Stimulated activated CD4-positive, alpha-beta T cell treated with anti-CD3 and anti-CD28 coated beads, Interleukin-15, amount 100 ng/mL, for 24 hours (primary cell): Measurements from ENCODE around the gene CCDC200.
"Not testable (repeated sequence)": the region's sequence is repeated elsewhere in the genome, so short reads cannot be mapped to it uniquely, and the experiment has no call there.

Source experiments
- DNase-seq: peaks from one replicate; pipeline ENCODE4 v3.0.0-alpha.2; 2020

CCDC200 gene

DNA sequence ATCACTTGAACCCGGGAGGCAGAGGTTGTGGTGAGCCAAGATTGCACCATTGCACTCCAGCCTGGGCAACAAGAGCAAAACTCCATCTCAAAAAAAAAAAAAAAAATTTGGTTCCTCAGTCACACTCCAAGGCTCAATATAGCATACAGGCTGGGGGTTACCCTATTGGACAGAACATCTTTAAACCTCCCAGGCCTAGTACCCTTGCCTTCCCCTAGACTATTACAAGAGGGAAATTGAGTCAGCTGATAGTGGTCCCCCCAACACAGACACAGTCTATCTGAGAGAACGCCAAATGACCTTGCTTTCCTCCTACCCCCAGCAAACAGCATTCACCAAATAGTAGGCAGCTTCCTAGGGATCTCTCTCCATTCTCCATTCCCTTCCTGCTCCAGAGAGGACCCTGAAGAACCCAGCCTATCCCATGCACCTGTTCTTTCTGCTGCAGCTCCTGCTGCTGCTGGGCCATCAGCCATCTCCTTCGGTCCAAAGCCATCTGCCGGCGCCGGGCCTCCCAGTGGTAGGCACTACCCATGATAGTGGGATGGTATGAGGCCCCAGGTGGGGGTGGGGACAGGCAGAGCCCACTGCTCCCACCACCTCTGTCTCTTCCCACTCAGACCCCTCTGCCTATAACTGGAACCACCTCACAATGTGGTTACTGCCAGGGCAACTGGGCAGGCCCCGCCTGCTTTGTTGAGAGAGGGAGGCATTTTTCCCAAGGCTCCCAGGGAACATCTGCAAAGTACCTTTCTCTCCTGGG, at the start of gene CCDC200:
Gene CCDC200 (minus strand): TSS at position 604 of the 763 bp plus-strand sequence. CDS start 69 bp downstream, at position 535.
- not testable (repeated sequence) for DNase-seq

DNA sequence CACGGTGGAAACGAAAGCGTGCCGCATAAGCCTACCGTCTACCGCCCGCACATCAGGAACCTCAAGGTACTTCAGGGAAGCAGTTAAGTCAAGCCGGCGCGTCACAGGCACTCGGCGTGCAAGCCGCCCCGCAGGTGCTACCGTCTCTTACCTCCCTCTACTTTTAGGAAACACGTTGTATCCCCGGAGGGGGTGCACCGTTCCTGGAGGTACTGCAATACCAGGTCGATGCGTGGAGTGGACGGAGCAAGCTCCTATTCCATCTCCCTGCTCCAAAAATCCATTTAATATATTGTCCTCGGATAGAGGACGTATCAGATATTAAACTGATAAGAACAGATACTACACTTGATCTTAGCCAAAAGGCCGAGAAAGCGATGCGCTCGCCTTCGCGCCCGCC, 44.5 kb upstream of the CCDC200 start:
- DNase-seq, result not testable (repeated sequence)

DNA sequence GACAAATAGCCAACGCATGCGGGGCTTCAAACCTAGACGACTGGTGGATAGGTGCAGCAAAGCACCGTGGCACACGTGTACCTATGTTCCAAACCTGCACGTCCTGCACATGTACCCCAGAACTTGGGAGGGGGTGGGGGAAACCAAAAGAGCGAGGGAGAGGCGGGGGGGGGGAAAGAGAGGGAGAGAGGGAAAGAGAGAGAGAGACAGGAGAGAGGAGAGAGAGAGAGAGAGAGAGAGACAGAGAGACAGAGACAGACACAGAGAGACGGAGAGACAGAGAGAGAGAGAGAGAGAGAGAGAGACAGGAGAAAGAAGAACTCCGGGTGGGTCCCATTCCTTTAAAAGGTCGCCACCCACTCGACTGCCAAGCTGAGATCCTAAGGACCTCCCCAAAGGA, 44.1 kb upstream of the CCDC200 start:
- DNase-seq, result peak; percentile 2

DNA sequence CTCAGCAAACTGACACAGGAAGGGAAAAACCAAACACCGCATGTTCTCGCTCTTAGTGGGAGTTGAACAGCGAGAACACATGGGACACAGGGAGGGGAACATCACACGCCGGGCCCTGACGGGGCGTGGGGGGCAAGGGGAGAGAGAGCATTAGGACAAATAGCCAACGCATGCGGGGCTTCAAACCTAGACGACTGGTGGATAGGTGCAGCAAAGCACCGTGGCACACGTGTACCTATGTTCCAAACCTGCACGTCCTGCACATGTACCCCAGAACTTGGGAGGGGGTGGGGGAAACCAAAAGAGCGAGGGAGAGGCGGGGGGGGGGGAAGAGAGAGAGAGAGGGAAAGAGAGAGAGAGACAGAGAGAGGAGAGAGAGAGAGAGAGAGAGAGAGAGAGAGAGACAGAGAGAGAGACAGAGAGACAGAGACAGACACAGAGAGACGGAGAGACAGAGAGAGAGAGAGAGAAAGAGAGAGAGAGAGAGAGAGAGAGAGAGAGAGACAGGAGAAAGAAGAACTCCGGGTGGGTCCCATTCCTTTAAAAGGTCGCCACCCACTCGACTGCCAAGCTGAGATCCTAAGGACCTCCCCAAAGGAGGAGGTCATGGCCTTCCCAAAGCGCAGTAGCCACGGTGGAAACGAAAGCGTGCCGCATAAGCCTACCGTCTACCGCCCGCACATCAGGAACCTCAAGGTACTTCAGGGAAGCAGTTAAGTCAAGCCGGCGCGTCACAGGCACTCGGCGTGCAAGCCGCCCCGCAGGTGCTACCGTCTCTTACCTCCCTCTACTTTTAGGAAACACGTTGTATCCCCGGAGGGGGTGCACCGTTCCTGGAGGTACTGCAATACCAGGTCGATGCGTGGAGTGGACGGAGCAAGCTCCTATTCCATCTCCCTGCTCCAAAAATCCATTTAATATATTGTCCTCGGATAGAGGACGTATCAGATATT, 42.4 kb upstream of the CCDC200 start:
- not testable (repeated sequence) for DNase-seq

DNA sequence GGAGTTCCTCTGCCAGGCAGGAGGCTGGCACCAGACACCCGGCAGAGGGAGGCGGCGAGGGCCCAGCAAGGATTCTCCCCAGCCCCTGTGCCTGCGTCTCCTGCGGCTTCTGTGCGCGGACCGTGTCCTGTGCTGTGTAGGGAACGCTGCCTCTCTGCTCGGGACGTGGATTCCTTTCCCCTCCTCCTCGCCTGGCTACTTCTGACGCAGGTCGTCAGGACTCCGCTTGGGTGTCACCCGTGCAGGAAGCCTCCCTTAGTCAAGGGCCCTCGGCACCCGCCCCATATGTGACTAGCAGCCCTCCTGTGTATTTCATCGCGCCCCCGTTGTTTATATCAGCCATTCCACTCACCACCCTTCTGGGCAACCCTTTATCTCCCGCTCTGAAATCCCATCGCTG, 18.0 kb upstream of the CCDC200 start:
- DNase-seq, result not testable (repeated sequence)

DNA sequence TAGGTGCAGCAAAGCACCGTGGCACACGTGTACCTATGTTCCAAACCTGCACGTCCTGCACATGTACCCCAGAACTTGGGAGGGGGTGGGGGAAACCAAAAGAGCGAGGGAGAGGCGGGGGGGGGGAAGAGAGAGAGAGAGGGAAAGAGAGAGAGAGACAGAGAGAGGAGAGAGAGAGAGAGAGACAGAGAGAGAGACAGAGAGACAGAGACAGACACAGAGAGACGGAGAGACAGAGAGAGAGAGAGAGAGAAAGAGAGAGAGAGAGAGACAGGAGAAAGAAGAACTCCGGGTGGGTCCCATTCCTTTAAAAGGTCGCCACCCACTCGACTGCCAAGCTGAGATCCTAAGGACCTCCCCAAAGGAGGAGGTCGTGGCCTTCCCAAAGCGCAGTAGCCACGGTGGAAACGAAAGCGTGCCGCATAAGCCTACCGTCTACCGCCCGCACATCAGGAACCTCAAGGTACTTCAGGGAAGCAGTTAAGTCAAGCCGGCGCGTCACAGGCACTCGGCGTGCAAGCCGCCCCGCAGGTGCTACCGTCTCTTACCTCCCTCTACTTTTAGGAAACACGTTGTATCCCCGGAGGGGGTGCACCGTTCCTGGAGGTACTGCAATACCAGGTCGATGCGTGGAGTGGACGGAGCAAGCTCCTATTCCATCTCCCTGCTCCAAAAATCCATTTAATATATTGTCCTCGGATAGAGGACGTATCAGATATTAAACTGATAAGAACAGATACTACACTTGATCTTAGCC, 12.4 kb upstream of the CCDC200 start:
- not testable (repeated sequence) for DNase-seq

DNA sequence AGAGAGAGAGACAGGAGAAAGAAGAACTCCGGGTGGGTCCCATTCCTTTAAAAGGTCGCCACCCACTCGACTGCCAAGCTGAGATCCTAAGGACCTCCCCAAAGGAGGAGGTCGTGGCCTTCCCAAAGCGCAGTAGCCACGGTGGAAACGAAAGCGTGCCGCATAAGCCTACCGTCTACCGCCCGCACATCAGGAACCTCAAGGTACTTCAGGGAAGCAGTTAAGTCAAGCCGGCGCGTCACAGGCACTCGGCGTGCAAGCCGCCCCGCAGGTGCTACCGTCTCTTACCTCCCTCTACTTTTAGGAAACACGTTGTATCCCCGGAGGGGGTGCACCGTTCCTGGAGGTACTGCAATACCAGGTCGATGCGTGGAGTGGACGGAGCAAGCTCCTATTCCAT, 11.2 kb upstream of the CCDC200 start:
- DNase-seq, result not testable (repeated sequence)

DNA sequence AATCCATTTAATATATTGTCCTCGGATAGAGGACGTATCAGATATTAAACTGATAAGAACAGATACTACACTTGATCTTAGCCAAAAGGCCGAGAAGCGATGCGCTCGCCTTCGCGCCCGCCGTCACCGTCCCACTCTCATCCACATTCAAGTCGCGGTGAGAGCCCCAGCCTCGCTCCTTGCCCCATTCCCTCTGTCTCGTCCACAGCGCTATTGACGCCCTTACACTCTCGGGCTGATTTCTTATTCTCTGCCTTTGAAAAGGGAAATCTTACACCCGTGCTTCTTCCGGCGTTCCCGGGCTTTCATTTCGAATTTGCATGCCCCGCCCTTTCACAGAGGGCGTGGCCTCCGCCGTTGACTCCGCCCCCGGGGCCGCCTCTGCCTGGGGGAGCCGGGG, 5.5 kb upstream of the CCDC200 start, which contains the start of gene RNU2-1:
Gene RNU2-1 (minus strand): TSS at position 101 of the 400 bp plus-strand sequence.
- DNase-seq, result not testable (repeated sequence)

DNA sequence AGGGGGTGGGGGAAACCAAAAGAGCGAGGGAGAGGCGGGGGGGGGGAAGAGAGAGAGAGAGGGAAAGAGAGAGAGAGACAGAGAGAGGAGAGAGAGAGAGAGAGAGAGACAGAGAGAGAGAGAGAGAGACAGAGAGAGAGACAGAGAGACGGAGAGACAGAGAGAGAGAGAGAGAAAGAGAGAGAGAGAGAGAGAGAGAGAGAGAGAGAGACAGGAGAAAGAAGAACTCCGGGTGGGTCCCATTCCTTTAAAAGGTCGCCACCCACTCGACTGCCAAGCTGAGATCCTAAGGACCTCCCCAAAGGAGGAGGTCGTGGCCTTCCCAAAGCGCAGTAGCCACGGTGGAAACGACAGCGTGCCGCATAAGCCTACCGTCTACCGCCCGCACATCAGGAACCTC, 4.8 kb upstream of the CCDC200 start:
- not testable (repeated sequence) for DNase-seq

DNA sequence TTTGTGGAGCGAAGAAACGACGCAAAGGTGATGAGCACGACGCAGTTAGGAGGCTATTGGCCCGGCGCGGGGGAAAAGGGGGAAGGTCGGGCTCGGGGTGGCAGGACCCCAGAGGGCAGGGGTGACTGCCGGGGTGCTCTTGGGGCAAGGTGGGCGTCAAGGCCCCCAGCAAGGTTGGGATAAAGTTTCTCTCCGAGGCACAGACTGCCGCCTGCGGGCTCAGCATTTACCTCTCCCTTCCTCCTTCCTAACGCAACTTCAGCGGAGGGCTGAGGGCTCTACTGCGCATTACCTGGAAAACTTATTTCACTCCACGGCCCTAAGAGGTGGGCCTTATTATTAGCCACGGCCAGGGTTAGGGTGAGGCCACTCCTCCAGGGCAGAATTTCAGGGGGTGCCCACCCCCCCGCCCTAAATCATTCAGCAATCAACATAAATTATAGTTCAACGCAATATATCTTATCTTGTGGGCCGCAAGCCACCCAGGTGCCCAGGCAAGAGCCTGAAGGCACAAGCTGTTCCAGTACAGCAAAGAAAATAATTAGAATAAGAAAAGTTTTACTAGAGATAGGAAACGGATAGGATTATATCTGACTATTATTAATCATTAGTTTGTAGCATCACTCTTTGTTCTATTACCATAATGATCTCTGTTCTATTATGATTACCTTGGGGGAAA, 3.7 kb upstream of the CCDC200 start:
- DNase-seq, result peak; percentile 17

DNA sequence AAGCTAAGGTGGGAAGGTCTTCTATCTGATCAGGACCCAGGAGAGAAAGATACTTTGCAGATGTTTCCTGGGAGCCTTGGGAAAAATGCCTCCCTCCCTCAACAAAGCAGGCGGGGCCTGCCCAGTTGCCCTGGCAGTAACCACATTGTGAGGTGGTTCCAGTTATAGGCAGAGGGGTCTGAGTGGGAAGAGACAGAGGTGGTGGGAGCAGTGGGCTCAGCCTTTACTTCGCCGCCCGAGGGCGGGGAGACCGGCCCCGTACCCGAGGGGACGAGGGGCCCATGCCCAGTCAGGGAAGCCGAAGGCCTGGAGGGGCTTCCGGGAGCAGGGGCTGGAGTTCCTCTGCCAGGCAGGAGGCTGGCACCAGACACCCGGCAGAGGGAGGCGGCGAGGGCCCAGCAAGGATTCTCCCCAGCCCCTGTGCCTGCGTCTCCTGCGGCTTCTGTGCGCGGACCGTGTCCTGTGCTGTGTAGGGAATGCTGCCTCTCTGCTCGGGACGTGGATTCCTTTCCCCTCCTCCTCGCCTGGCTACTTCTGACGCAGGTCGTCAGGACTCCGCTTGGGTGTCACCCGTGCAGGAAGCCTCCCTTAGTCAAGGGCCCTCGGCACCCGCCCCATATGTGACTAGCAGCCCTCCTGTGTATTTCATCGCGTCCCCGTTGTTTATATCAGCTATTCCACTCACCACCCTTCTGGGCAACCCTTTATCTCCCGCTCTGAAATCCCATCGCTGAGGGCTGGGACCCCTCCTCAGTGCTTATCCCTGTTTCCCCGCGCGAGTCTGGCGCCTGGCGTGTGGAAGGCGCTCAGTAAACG, 3.0 kb upstream of the CCDC200 start:
- DNase-seq, result not testable (repeated sequence)

DNA sequence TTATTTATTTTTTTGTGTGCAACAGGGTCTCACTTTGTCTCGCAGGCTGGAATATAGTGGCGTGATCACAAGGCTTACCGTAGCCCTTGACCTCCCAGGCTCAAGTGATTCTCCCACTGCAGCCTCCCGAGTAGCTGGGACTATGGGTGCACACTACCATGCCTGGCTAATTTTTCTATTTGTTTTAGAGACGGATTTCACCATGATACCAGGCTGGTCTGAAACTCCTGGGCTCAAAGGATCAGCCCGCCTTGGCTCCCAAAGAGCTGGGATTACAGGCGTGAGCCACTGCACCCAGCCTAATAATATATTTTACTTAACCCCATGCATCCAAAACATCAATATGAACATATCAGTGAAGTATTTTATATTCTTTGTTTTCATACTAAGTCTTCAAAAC, 2.0 kb downstream of the CCDC200 start:
- no peak for DNase-seq

DNA sequence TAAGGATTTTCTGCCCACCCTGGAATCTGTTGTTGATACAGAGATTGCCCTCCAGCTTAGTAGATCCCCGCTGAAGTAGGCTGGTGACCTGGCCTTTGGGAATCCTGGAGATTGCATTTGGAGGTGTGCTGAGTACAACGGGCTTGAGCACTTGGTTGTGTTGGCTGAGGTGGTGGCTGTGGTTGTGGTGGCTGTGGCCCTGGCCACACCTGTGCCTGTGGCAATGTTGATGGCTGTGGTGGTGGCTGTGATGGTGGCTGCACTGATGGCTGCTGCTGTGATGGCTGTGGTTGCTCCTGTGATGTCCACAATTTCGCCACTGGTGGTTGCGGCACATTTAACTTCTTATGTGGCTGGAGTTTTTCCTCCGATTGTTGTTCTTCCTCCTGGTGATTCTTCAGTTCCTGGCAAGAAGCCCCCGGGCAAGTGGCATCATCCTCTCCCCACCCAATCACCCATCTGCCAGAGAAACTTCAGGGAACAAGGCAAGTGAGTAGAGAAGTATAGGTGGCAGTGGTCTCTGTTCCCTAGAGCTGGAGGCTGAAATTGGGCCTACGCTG, 4.2 kb downstream of the CCDC200 start:
- DNase-seq, result no peak

DNA sequence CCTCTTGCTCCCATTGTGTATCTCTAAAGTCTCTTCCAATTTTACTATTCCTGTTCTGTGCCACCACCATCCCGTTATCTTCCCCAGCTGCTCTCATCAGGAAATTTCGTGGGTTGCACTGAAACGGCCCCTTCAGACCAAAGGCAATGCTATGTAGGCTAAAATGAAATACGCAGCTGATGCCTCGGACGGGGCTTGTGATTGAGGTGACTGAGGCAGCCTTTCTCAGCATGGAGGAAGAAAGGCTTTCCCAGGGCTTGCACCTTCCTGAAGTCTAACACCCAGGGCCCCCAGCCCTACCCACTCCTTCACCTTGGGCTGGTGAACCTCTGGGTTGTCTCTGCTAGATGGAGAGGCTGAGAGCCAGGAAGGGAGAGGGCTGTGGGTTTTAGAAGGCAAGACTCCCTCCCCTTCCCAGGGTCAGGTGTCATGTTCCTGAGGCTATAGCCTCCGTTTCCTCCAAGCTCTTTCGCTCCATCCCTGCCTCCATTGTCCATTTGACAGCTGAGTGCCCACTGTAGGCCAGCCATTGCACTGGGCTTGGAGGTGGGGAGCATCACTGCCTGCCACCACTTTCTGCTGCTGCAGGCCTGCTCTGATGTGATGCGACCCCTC, 7.8 kb downstream of the CCDC200 start:
- DNase-seq, result no peak

DNA sequence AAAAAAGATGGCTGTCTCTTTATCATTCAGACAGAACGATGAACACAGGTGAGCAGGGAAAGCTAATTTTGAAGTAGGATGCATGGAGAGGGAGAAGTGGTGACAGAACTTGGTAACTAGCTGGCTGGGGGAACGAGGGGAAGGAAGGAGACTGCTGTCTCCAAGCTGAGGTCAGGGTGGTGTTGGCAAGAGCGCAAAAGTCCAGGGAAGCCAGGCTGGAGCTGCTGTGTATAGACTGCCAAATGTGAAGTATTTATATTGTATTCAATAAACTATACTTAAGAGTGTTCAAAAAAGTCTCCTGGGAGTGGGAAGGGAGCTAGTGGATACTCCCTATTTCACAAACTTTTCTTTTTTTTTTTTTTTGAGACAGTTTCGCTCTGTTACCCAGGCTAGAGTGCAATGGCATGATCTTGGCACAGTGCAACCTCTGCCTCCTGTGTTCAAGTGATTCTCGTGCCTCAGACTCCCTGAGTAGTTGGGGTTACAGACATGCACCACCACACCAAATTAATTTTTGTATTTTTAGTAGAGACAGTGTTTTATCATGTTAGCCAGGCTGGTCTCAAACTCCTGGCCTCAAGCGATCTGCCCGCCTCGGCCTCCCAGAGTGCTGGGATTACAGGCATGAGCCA, 8.6 kb downstream of the CCDC200 start:
- DNase-seq, result no peak

DNA sequence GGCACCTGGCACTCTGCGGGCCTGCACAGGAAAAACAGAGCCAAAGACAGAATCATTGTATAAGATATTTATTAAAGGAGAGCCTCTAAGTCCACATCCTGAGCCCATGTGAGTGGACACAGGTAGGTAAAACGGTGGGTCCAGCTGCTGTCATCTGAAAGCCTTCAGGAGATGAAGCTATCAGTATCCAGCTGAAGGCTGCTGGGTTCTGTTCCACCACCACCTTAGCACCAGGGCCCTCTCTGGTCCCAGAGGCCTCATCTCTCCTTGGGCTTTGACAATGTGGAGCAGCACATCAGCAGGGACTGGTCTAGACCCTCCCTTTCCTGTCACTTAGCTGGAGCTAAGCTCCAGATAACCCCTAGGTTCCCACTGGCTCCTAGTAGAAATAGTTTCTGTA, 9.4 kb downstream of the CCDC200 start:
- no peak for DNase-seq

DNA sequence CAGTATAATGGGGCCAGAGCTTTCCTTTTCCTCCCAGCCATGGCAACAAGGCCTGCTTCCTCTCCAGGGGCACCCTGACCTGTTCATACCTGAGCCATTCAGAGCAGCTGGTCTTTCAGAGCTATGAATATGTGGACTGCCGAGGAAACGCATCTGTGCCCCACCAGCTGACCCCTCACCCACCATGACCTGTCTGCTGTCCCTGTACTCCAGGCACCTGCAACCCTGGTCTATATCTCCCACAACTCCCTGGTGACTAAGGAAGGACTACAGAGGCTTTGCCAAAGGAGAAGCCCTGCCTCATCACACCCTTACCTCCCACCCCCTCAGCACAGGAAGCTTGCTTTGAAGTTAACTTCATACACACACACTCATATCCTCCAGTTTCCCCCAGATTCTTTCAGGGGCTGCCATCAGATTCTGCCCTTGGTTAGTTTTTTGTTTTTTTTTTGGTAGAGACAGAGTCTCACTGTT, 10.8 kb downstream of the CCDC200 start:
- peak; percentile 39 for DNase-seq

DNA sequence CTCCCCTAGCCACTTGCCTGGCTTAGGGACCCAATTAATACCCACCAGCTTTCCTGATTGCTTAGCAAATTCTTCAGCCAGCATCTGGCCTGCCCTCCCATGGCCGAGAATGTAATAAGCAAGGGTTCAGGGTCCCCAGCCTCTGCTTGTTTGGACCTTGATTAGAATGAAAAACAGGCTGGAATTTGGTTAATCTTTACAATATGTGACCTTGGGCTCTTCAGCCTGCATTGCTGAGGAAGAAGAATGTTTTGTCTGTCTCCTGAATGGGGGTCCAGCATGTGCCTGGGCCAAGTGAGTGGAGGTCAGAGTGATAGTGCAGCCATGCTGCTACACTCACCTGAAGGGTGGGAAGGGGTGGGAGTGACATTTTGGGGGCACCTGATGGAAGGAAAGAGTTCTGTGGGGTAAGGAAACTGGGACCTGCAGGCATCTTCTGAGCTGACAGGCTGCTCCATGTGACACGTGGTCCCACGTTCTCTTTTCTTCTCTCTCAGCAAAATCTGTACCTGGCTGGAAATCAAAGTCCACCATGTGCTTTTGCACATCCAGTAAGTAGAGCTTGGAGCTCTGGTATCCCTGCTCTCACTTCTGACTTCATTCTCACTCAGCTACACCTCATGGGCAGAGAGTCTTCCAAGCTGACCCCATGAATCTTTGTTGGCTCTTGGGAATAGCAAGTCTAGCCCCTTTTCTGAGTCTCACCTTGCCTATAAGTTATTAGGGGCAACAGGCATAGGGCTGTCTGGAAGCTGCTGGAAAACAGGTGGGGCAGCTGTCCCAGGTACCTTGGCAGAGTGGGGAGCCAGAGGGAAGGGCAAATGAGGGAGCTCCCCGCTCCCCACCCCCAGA, 11.4 kb downstream of the CCDC200 start:
- DNase-seq, result no peak

DNA sequence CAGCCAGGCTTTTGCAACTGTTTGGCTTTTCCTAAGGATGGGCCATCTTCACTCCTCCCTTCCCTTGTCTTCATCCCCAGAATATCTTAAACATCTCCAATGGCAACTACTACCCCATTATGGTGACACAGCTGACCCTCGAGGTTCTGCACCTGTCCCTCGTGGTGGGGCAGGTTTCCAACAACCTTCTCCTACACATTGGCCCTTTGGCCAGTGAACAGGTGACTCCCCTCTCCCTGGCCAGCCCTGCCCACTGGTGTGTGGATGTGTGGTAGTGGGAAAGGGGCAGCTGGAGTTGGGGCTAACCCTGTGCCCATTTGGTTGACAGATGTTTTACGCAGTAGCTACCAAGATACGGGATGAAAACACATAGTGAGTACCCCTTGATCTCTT, 12.1 kb downstream of the CCDC200 start:
- no peak for DNase-seq
